ENCODE results near the gene CALCOCO1. TPM values are rescaled to one million over a fixed set of nuclear protein-coding genes. Genes with fewer than 3 reads are reported as not detected.

Gene CALCOCO1
- total RNA-seq, 1 experiment from 2014 or later: 20.4 TPM

DNA sequence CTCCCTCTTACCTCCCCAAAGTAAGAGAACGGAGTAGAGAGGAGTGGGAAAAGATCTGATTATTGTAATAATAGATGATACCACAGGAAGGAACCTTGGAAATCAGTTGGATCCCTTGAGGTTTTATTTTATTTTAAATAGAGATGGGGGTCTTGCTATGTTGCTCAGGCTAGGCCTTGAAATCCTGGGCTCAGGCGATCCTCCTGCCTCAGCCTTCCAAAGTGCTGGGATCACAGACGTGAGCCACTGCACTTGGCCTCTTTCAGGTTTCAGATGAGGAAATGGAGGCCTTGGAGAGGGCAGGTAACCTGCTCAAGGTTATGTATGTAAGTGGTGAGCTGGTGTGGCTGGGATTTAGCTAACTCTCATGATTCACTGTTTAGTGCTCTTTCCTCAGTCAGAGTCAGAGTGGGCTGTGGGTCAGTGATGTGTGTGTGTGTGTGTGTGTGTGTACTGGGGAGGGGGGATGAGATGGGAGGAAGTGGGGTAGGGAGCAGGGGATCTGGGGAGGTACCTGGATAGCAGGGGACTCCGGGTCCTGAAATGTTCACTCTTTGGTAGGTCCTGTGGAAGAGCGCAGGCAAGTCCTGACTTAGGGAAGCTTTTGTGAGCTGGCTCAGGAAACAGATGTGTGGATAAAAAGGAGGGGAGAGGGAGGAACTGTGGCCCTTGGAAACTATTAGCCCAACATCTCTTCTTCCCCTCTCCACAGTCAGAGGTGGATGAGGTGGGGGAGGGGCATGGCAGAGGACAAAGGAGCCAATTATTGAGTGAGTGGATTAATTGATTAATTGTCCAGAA, 29.2 kb upstream of the CALCOCO1 start:
- Histone ChIP-seq H4K20me1 (ENCODE audit: low read length) (no peaks in the 10 kb centered on the region), H3K9me2 (replicated peaks; ENCODE audit: low read length) (no peaks in the 10 kb centered on the region), H2AFZ (ENCODE audit: low read length) (peak overlapping the region; percentile 24; the same call in 1 of the 2 replicates), H3F3A (ENCODE audit: low read length, unreplicated experiment) (no peaks in the 10 kb centered on the region), H3K27ac (ENCODE audit: low read length) (no peak overlapping the region), H3K4me1 (ENCODE audit: insufficient read depth, low read length) (peaks cover 10% of the 10 kb centered on the region), H3K4me2 (ENCODE audit: low read length) (peak overlapping the region; percentile 61; the same call in 1 of the 2 replicates), H3K27me3 (ENCODE audit: low read length) (no peaks in the 10 kb centered on the region), H3K4me3 (ENCODE audit: low read length) (peak overlapping the region; percentile 34; the same call in 1 of the 2 replicates), H3K9me3 (ENCODE audit: low read length) (no peaks in the 10 kb centered on the region), H3K9ac (ENCODE audit: low read length) (no peak overlapping the region), H3K36me3 (ENCODE audit: low read depth, low read length) (no peaks in the 10 kb centered on the region), H3K79me2 (ENCODE audit: low read length) (no peaks in the 10 kb centered on the region)
- ChIA-PET POLR2A (ENCODE audit: unreplicated experiment) (no interaction called here), CTCF (interaction anchor here (0.6 to 0.8 kb wide), 4 partner anchors 10 to 246 kb away, joined by 3 to 15 read pairs (median 4); no protein-coding TSS in a partner anchor)
- BruUV-seq (replicated peaks): no TSS peak
- ATAC-seq (no peak), DNase-seq (no peak)
- TF ChIP-seq, protein P1, sequence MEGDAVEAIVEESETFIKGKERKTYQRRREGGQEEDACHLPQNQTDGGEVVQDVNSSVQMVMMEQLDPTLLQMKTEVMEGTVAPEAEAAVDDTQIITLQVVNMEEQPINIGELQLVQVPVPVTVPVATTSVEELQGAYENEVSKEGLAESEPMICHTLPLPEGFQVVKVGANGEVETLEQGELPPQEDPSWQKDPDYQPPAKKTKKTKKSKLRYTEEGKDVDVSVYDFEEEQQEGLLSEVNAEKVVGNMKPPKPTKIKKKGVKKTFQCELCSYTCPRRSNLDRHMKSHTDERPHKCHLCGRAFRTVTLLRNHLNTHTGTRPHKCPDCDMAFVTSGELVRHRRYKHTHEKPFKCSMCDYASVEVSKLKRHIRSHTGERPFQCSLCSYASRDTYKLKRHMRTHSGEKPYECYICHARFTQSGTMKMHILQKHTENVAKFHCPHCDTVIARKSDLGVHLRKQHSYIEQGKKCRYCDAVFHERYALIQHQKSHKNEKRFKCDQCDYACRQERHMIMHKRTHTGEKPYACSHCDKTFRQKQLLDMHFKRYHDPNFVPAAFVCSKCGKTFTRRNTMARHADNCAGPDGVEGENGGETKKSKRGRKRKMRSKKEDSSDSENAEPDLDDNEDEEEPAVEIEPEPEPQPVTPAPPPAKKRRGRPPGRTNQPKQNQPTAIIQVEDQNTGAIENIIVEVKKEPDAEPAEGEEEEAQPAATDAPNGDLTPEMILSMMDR (conservative IDR thresholded peaks at IDR 0.05; ENCODE audit: low read depth, low read length): no peak
- TF ChIP-seq EZH2phosphoT487 (IDR thresholded peaks at IDR 0.05; ENCODE audit: borderline replicate concordance, low read length): no peak
- TF ChIP-seq EZH2 (IDR thresholded peaks at IDR 0.05; ENCODE audit: low read length, unreplicated experiment): no peak
- intact Hi-C loops (cut with micrococcal nuclease): no loop called here

DNA sequence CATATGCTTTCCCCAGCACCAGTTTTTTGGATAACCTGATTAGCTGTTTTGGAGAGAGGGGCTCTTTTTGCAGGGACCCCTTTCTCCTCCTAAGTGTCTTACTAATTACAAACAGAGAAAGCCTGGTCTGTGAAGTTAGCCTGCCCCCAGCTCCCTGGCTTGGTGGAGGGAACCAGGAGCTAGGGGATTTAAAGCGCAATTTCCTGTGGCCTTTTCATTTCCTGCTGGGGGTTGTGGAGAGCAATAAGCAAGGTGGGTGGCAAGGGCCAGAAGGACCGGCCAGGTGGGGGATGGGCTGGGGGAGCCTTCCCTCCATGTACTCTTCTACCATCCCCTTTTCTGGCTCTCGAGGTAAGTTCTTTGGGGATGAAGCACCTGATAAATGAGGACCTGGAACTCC, 28.6 kb upstream of the CALCOCO1 start:
- Histone ChIP-seq H3K9ac (ENCODE audit: low read length) (no peak overlapping the region), H3K27me3 (ENCODE audit: low read length) (no peaks in the 10 kb centered on the region), H3K4me3 (ENCODE audit: low read length) (no peak overlapping the region), H2AFZ (ENCODE audit: low read length) (no peak overlapping the region), H3K4me2 (ENCODE audit: low read length) (no peak overlapping the region), H4K20me1 (ENCODE audit: low read length) (no peaks in the 10 kb centered on the region), H3K9me2 (replicated peaks; ENCODE audit: low read length) (no peaks in the 10 kb centered on the region), H3K4me1 (ENCODE audit: insufficient read depth, low read length) (peaks cover 17% of the 10 kb centered on the region), H3K36me3 (ENCODE audit: low read depth, low read length) (no peaks in the 10 kb centered on the region), H3K9me3 (ENCODE audit: low read length) (no peaks in the 10 kb centered on the region), H3K79me2 (ENCODE audit: low read length) (no peaks in the 10 kb centered on the region), H3F3A (ENCODE audit: low read length, unreplicated experiment) (no peaks in the 10 kb centered on the region), H3K27ac (ENCODE audit: low read length) (no peak overlapping the region)
- POLR2A ChIA-PET (ENCODE audit: unreplicated experiment): no interaction called here
- CTCF ChIA-PET: interaction anchor here (0.6 kb wide), 1 partner anchor 9 kb away, joined by 4 read pairs; no protein-coding TSS in a partner anchor
- intact Hi-C loops (cut with micrococcal nuclease): no loop called here
- ATAC-seq (no peak), DNase-seq (no peak)
- TF ChIP-seq EZH2phosphoT487 (IDR thresholded peaks at IDR 0.05; ENCODE audit: borderline replicate concordance, low read length) (no peak), EZH2 (IDR thresholded peaks at IDR 0.05; ENCODE audit: low read length, unreplicated experiment) (no peak)
- TF ChIP-seq, protein P1 (conservative IDR thresholded peaks at IDR 0.05; ENCODE audit: low read depth, low read length): no peak
- no TSS peak for BruUV-seq (replicated peaks)

DNA sequence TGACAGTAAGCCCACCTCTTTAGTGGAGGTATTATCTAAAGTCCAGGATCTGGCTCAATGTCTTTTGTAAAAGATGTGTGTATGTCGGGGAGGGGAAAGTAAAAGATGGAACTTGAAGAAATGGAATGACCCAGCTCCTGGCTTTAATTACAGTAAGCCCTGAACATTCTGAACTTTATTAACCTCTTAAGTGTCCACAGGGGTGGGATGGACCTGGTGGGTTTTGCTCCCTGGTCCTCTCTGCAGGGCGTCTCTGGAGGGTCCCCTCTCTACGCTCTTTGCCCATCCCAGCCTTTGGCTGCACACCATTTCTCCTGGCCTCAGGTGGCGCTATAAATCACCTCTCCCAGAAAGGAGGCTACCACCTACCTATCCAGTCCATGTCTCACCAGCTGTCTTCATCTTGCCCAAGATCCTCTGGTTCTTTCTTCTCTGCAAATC, 28.2 kb upstream of the CALCOCO1 start:
- ChIA-PET CTCF (no interaction called here), POLR2A (ENCODE audit: unreplicated experiment) (no interaction called here)
- Histone ChIP-seq H3K27me3 (ENCODE audit: low read length) (0 out of 2 replicates have a peak, but pooled peaks cover 2% of the 10 kb centered on the region), H3K4me2 (ENCODE audit: low read length) (peak overlapping the region; percentile 52; the same call in 1 of the 2 replicates), H3K9me3 (ENCODE audit: low read length) (no peaks in the 10 kb centered on the region), H2AFZ (ENCODE audit: low read length) (no peak overlapping the region), H4K20me1 (ENCODE audit: low read length) (no peaks in the 10 kb centered on the region), H3K9ac (ENCODE audit: low read length) (no peak overlapping the region), H3F3A (ENCODE audit: low read length, unreplicated experiment) (no peaks in the 10 kb centered on the region), H3K36me3 (ENCODE audit: low read depth, low read length) (no peaks in the 10 kb centered on the region), H3K9me2 (replicated peaks; ENCODE audit: low read length) (no peaks in the 10 kb centered on the region), H3K27ac (ENCODE audit: low read length) (no peak overlapping the region), H3K4me1 (ENCODE audit: insufficient read depth, low read length) (peaks cover 20% of the 10 kb centered on the region), H3K79me2 (ENCODE audit: low read length) (no peaks in the 10 kb centered on the region), H3K4me3 (ENCODE audit: low read length) (no peak overlapping the region)
- ATAC-seq (no peak), DNase-seq (no peak)
- TF ChIP-seq, protein P1 (conservative IDR thresholded peaks at IDR 0.05; ENCODE audit: low read depth, low read length): 0 out of 2 replicates have a peak, but pooled peaks have one; percentile 20
- no peak for TF ChIP-seq EZH2 (IDR thresholded peaks at IDR 0.05; ENCODE audit: low read length, unreplicated experiment)
- no TSS peak for BruUV-seq (replicated peaks)
- intact Hi-C loops (cut with micrococcal nuclease): no loop called here
